Measurements from ENCODE around the gene CALML5. TPM values are rescaled to one million over a fixed set of nuclear protein-coding genes. Genes with fewer than 3 reads are reported as not detected.
A peak's percentile ranks its signal among the peaks of the same experiment; 100 is the strongest.

The CALML5 gene
- total RNA-seq, 3 donors from 2014 or later = 31.0 to 31.1 TPM; not detected in 1

- H3K27ac ChIP-seq = peak overlapping the region; percentile 91 to 92
- peaks cover 0 to 3% of the 10 kb centered on the region in 2 donors for H3K4me1 ChIP-seq
- DNase-seq (ENCODE audit: low spot score in 2 of 2) = peak; percentile 86 to 92
- TF ChIP-seq CTCF (IDR thresholded peaks at IDR 0.05) (peak in 1 of 3 donors; percentile 6), POLR2AphosphoS5 (IDR thresholded peaks at IDR 0.05) (peak in 2 of 3 donors; percentile 29 to 63), POLR2A (IDR thresholded peaks at IDR 0.05) (no peak)
- intact Hi-C loops (cut with DNase I; ENCODE audit: low total_unique reads) = no loop called here
- peak overlapping the region in 2 of 3 donors; percentile 9 to 11 for H3K4me3 ChIP-seq
- no peaks in the 10 kb centered on the region for H3K9me3 ChIP-seq
- H3K36me3 ChIP-seq = no peaks in the 10 kb centered on the region
- H3K27me3 ChIP-seq = no peaks in the 10 kb centered on the region
Measured at GRCh38 chr10:5488272-5489161, 10.9 kb downstream of the CALML5 start.

GRCh38 chr10:5486853-5487235 is 12.5 kb downstream of the CALML5 start:
- intact Hi-C loops (cut with DNase I; ENCODE audit: low total_unique reads) = no loop called here
- TF ChIP-seq CTCF (IDR thresholded peaks at IDR 0.05) (no peak), POLR2A (IDR thresholded peaks at IDR 0.05) (no peak), POLR2AphosphoS5 (IDR thresholded peaks at IDR 0.05) (no peak)
- no peak for DNase-seq (ENCODE audit: low spot score in 2 of 2)

GRCh38 chr10:5485948-5486852 is 13.2 kb downstream of the CALML5 start:
- H3K4me1 ChIP-seq = peaks cover 0 to 3% of the 10 kb centered on the region in 2 donors
- H3K4me3 ChIP-seq = no peak overlapping the region
- peak overlapping the region in 1 of 2 donors; percentile 92 for H3K27ac ChIP-seq
- intact Hi-C loops (cut with DNase I; ENCODE audit: low total_unique reads) = no loop called here
- H3K9me3 ChIP-seq = no peaks in the 10 kb centered on the region
- DNase-seq (ENCODE audit: low spot score in 2 of 2) = peak in 1 of 2 donors; percentile 39
- TF ChIP-seq POLR2AphosphoS5 (IDR thresholded peaks at IDR 0.05) = no peak
- no peak for TF ChIP-seq CTCF (IDR thresholded peaks at IDR 0.05)
- TF ChIP-seq POLR2A (IDR thresholded peaks at IDR 0.05) = no peak
- H3K27me3 ChIP-seq = no peaks in the 10 kb centered on the region
- no peaks in the 10 kb centered on the region for H3K36me3 ChIP-seq

More at GRCh38 chr10:5486853-5487235, 12.5 kb downstream of the CALML5 start:
- Histone ChIP-seq H3K27me3 (no peaks in the 10 kb centered on the region), H3K4me1 (peaks cover 0 to 3% of the 10 kb centered on the region in 2 donors), H3K9me3 (no peaks in the 10 kb centered on the region), H3K27ac (peak overlapping the region in 1 of 2 donors; percentile 92), H3K36me3 (no peaks in the 10 kb centered on the region), H3K4me3 (no peak overlapping the region)

- Histone ChIP-seq H3K27ac (no peak overlapping the region), H3K36me3 (no peaks in the 10 kb centered on the region), H3K4me3 (no peak overlapping the region), H3K27me3 (no peaks in the 10 kb centered on the region), H3K4me1 (peaks cover 0 to 3% of the 10 kb centered on the region in 2 donors), H3K9me3 (no peaks in the 10 kb centered on the region)
- intact Hi-C loops (cut with DNase I; ENCODE audit: low total_unique reads) = no loop called here
- TF ChIP-seq POLR2A (IDR thresholded peaks at IDR 0.05) = no peak
- no peak for TF ChIP-seq CTCF (IDR thresholded peaks at IDR 0.05)
- no peak for TF ChIP-seq POLR2AphosphoS5 (IDR thresholded peaks at IDR 0.05)
- no peak for DNase-seq (ENCODE audit: low spot score in 2 of 2)
Measured at GRCh38 chr10:5485290-5485689, 14.1 kb downstream of the CALML5 start.

Measured in breast epithelium (tissue), 4 donors.